Sigmoid colon (tissue), 4 donors: ENCODE results near the gene R3HDM2.

Source experiments
- EP300 ChIP-seq, 4 donors: sonication (generic); formaldehyde crosslinking; IDR thresholded peaks; one replicate each; pipeline ENCODE4 v1.6.1; 2017; ENCODE audit warnings: antibody characterized with exemption in 4 of 4
- POLR2A ChIP-seq, 2 donors: fragments of 450-650 bp; IDR thresholded peaks; one replicate each; pipeline ENCODE4 v1.6.1; 2016; ENCODE audit warnings: antibody characterized with exemption in 2 of 2, mild to moderate bottlenecking in 2 of 2, moderate library complexity in 2 of 2
- TF ChIP-seq, protein P1 (sequence below), 4 experiments: fragments of 450-650 bp in 3 of 4; fragments of 200-600 bp in 1 of 4; IDR thresholded peaks; one replicate each; pipeline ENCODE4 v1.5.1; 2016 to 2019; ENCODE audit warnings: antibody characterized with exemption in 4 of 4, mild to moderate bottlenecking in 3 of 4, moderate library complexity in 2 of 4

DNA sequence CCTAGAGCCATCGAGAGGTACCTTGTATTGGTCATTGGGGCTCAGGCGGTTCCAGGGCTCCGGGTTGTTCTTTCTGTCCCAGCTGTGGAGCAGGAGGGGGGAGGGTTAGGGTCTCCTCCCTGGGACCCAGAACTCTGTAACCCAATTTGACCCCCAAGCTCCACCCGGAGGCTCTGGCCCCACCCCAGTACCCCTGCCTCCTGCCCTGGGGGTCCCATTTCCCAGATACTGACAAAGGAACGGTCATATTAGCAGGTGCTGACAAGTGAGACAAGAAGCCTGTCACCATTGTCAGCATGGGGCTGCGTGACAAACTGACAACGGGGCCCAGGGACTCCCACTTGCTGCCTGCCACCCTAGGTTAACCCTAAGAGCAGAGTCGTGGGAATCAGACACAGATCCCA is 195.1 kb downstream of the R3HDM2 start:
- TF ChIP-seq, protein P1, sequence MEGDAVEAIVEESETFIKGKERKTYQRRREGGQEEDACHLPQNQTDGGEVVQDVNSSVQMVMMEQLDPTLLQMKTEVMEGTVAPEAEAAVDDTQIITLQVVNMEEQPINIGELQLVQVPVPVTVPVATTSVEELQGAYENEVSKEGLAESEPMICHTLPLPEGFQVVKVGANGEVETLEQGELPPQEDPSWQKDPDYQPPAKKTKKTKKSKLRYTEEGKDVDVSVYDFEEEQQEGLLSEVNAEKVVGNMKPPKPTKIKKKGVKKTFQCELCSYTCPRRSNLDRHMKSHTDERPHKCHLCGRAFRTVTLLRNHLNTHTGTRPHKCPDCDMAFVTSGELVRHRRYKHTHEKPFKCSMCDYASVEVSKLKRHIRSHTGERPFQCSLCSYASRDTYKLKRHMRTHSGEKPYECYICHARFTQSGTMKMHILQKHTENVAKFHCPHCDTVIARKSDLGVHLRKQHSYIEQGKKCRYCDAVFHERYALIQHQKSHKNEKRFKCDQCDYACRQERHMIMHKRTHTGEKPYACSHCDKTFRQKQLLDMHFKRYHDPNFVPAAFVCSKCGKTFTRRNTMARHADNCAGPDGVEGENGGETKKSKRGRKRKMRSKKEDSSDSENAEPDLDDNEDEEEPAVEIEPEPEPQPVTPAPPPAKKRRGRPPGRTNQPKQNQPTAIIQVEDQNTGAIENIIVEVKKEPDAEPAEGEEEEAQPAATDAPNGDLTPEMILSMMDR (IDR thresholded peaks at IDR 0.05), result no peak
- TF ChIP-seq EP300 (IDR thresholded peaks at IDR 0.05), result no peak
- TF ChIP-seq POLR2A (IDR thresholded peaks at IDR 0.05), result no peak
